ENCODE data around the gene ARID1A.

The ARID1A gene

GRCh38 chr1:26719205-26719604 lies 23.4 kb downstream of the ARID1A start:
- TF ChIP-seq RAD21 (IDR thresholded peaks at IDR 0.05; ENCODE audit: low read depth): no peak
- no peak for TF ChIP-seq TCF12 (IDR thresholded peaks at IDR 0.05; ENCODE audit: low read depth)
- TF ChIP-seq EGR1 (IDR thresholded peaks at IDR 0.05): no peak
- TF ChIP-seq ZBTB7A (IDR thresholded peaks at IDR 0.05; ENCODE audit: low read depth): no peak
- TF ChIP-seq YY1 (IDR thresholded peaks at IDR 0.05; ENCODE audit: low read depth): no peak
- no peak for TF ChIP-seq TAF1 (IDR thresholded peaks at IDR 0.05; ENCODE audit: low read depth)
- no peak for TF ChIP-seq MAX (IDR thresholded peaks at IDR 0.05)
- no peak for TF ChIP-seq FOXM1 (IDR thresholded peaks at IDR 0.05; ENCODE audit: borderline replicate concordance, low read depth)
- no peak for TF ChIP-seq EP300 (IDR thresholded peaks at IDR 0.05; ENCODE audit: borderline replicate concordance)
- TF ChIP-seq TEAD4 (IDR thresholded peaks at IDR 0.05): no peak
- TF ChIP-seq USF1 (IDR thresholded peaks at IDR 0.05): no peak
- no peak for TF ChIP-seq NFIC (IDR thresholded peaks at IDR 0.05)
- TF ChIP-seq CEBPB (IDR thresholded peaks at IDR 0.05): no peak
- no peak for TF ChIP-seq REST (IDR thresholded peaks at IDR 0.05; ENCODE audit: low read depth)

GRCh38 chr1:26721669-26722355 lies 26.0 kb downstream of the ARID1A start:
- no peak for TF ChIP-seq NFIC (IDR thresholded peaks at IDR 0.05)
- no peak for TF ChIP-seq USF1 (IDR thresholded peaks at IDR 0.05)
- no peak for TF ChIP-seq CEBPB (IDR thresholded peaks at IDR 0.05)
- no peak for TF ChIP-seq EP300 (IDR thresholded peaks at IDR 0.05; ENCODE audit: borderline replicate concordance)
- no peak for TF ChIP-seq FOXM1 (IDR thresholded peaks at IDR 0.05; ENCODE audit: borderline replicate concordance, low read depth)
- no peak for TF ChIP-seq TCF12 (IDR thresholded peaks at IDR 0.05; ENCODE audit: low read depth)
- TF ChIP-seq TAF1 (IDR thresholded peaks at IDR 0.05; ENCODE audit: low read depth): no peak
- no peak for TF ChIP-seq EGR1 (IDR thresholded peaks at IDR 0.05)
- no peak for TF ChIP-seq CREB1 (IDR thresholded peaks at IDR 0.05; ENCODE audit: low read depth)
- no peak for TF ChIP-seq RAD21 (IDR thresholded peaks at IDR 0.05; ENCODE audit: low read depth)
- TF ChIP-seq YY1 (IDR thresholded peaks at IDR 0.05; ENCODE audit: low read depth): no peak
- TF ChIP-seq TEAD4 (IDR thresholded peaks at IDR 0.05): no peak
- no peak for TF ChIP-seq REST (IDR thresholded peaks at IDR 0.05; ENCODE audit: low read depth)
- no peak for TF ChIP-seq ZBTB7A (IDR thresholded peaks at IDR 0.05; ENCODE audit: low read depth)
- no peak for TF ChIP-seq MAX (IDR thresholded peaks at IDR 0.05)

- no peak for TF ChIP-seq FOXM1 (IDR thresholded peaks at IDR 0.05; ENCODE audit: borderline replicate concordance, low read depth)
- peak; percentile 76 for TF ChIP-seq CREB1 (IDR thresholded peaks at IDR 0.05; ENCODE audit: low read depth)
- peak; percentile 89 for TF ChIP-seq USF1 (IDR thresholded peaks at IDR 0.05)
- peak; percentile 79 for TF ChIP-seq TEAD4 (IDR thresholded peaks at IDR 0.05)
- peak; percentile 29; the same call in 1 of the 2 replicates for TF ChIP-seq EP300 (IDR thresholded peaks at IDR 0.05; ENCODE audit: borderline replicate concordance)
- peak; percentile 25; the same call in 1 of the 2 replicates for TF ChIP-seq RAD21 (IDR thresholded peaks at IDR 0.05; ENCODE audit: low read depth)
- peak; percentile 85 for TF ChIP-seq NFIC (IDR thresholded peaks at IDR 0.05)
- no peak for TF ChIP-seq EGR1 (IDR thresholded peaks at IDR 0.05)
- peak; percentile 99 for TF ChIP-seq MAX (IDR thresholded peaks at IDR 0.05)
Observed at GRCh38 chr1:26723013-26723991, 27.5 kb downstream of the ARID1A start.

GRCh38 chr1:26724118-26724517 lies 28.3 kb downstream of the ARID1A start:
- TF ChIP-seq YY1 (IDR thresholded peaks at IDR 0.05; ENCODE audit: low read depth) (no peak), EGR1 (IDR thresholded peaks at IDR 0.05) (no peak), USF1 (IDR thresholded peaks at IDR 0.05) (no peak), RAD21 (IDR thresholded peaks at IDR 0.05; ENCODE audit: low read depth) (no peak), TEAD4 (IDR thresholded peaks at IDR 0.05) (no peak), REST (IDR thresholded peaks at IDR 0.05; ENCODE audit: low read depth) (no peak), MAX (IDR thresholded peaks at IDR 0.05) (no peak), CEBPB (IDR thresholded peaks at IDR 0.05) (no peak), EP300 (IDR thresholded peaks at IDR 0.05; ENCODE audit: borderline replicate concordance) (no peak), ZBTB7A (IDR thresholded peaks at IDR 0.05; ENCODE audit: low read depth) (no peak), TAF1 (IDR thresholded peaks at IDR 0.05; ENCODE audit: low read depth) (no peak), FOXM1 (IDR thresholded peaks at IDR 0.05; ENCODE audit: borderline replicate concordance, low read depth) (no peak), NFIC (IDR thresholded peaks at IDR 0.05) (no peak)

Measured in Ishikawa (cell line).